Neural progenitor cell (in vitro differentiated cells): ENCODE results near the gene RPN1. TPM values are rescaled to one million over a fixed set of nuclear protein-coding genes. Genes with fewer than 3 reads are reported as not detected.

Source experiments
- DNase-seq: peaks from one replicate; pipeline ENCODE4 v3.0.0-alpha.2; 2016; ENCODE audit warnings: low spot score
- H2AFZ ChIP-seq: fragments of 200-600 bp; sonication (generic); replicated peaks from 2 replicates; pipeline ENCODE4 v1.6.1; 2016; ENCODE audit warnings: antibody characterized with exemption
- H3F3A ChIP-seq: fragments of 200-600 bp; sonication (generic); 2 replicates; pipeline ENCODE4 v1.6.1; 2016; ENCODE audit warnings: antibody characterized with exemption, low read depth
- H3K27ac ChIP-seq: fragments of 200-600 bp; sonication (generic); 2 replicates; pipeline ENCODE4 v1.5.1; 2016; ENCODE audit warnings: mild to moderate bottlenecking
- H3K27me3 ChIP-seq: fragments of 200-600 bp; sonication (generic); 2 replicates; pipeline ENCODE4 v1.6.1; 2016; ENCODE audit warnings: mild to moderate bottlenecking, moderate library complexity
- H3K36me3 ChIP-seq: fragments of 200-600 bp; sonication (generic); 2 replicates; pipeline ENCODE4 v1.5.1; 2016
- H3K4me1 ChIP-seq: fragments of 200-600 bp; sonication (generic); 2 replicates; pipeline ENCODE4 v1.6.1; 2016; ENCODE audit warnings: mixed run types
- H3K4me2 ChIP-seq: fragments of 200-600 bp; sonication (generic); 2 replicates; pipeline ENCODE4 v1.6.1; 2016
- H3K4me3 ChIP-seq: fragments of 200-600 bp; sonication (generic); 2 replicates; pipeline ENCODE4 v1.5.1; 2016
- H3K79me2 ChIP-seq: fragments of 200-600 bp; sonication (generic); 2 replicates; pipeline ENCODE4 v1.6.1; 2016; ENCODE audit warnings: low read depth
- H3K9ac ChIP-seq: fragments of 200-600 bp; sonication (generic); 2 replicates; pipeline ENCODE4 v1.6.1; 2016
- H3K9me3 ChIP-seq: fragments of 200-600 bp; sonication (generic); 2 replicates; pipeline ENCODE4 v1.5.1; 2016; ENCODE audit warnings: low read depth
- H4K20me1 ChIP-seq: fragments of 200-600 bp; sonication (generic); 2 replicates; pipeline ENCODE4 v1.6.1; 2016; ENCODE audit warnings: low read depth
- H3K27ac Mint-ChIP-seq: 3 replicates; pipeline ENCODE4 v1.8.0; 2021; ENCODE audit warnings: mixed read lengths
- H3K27me3 Mint-ChIP-seq: 2 replicates; pipeline ENCODE4 v1.8.0; 2022; ENCODE audit warnings: low read depth, mild to moderate bottlenecking, inconsistent platforms, moderate library complexity, mixed read lengths; ENCODE audit not compliant: insufficient read depth
- H3K36me3 Mint-ChIP-seq: 3 replicates; pipeline ENCODE4 v1.8.0; 2021; ENCODE audit warnings: mixed read lengths
- H3K4me1 Mint-ChIP-seq: 3 replicates; pipeline ENCODE4 v1.8.0; 2021; ENCODE audit warnings: mixed read lengths
- H3K4me3 Mint-ChIP-seq: 3 replicates; pipeline ENCODE4 v1.8.0; 2021; ENCODE audit warnings: mild to moderate bottlenecking, moderate library complexity, mixed read lengths
- H3K9me3 Mint-ChIP-seq: 3 replicates; pipeline ENCODE4 v1.8.0; 2020; ENCODE audit warnings: mixed read lengths
- EZH2 ChIP-seq: fragments of 200-600 bp; sonication (generic); IDR thresholded peaks from 2 replicates; pipeline ENCODE4 v1.6.1; 2017; ENCODE audit warnings: antibody characterized with exemption, mild to moderate bottlenecking, moderate library complexity
- EZH2phosphoT487 ChIP-seq: fragments of 200-600 bp; sonication (generic); IDR thresholded peaks from 2 replicates; pipeline ENCODE4 v1.6.1; 2017; ENCODE audit warnings: antibody characterized with exemption
- total RNA-seq: library from RNA; depleted of rRNA; stranded (reverse); fragments of >200 nt; gene quantifications from 2 replicates; pipeline ENCODE4 v1.2.3, GENCODE V29; 2015; ENCODE audit warnings: low replicate concordance
- TF ChIP-seq, protein P1 (sequence below): fragments of 200-600 bp; sonication (generic); IDR thresholded peaks from 2 replicates; pipeline ENCODE4 v1.5.1; 2017; ENCODE audit warnings: antibody characterized with exemption, mild to moderate bottlenecking

Gene RPN1
- total RNA-seq, 1 donor from 2014 or later, result 186 TPM

DNA sequence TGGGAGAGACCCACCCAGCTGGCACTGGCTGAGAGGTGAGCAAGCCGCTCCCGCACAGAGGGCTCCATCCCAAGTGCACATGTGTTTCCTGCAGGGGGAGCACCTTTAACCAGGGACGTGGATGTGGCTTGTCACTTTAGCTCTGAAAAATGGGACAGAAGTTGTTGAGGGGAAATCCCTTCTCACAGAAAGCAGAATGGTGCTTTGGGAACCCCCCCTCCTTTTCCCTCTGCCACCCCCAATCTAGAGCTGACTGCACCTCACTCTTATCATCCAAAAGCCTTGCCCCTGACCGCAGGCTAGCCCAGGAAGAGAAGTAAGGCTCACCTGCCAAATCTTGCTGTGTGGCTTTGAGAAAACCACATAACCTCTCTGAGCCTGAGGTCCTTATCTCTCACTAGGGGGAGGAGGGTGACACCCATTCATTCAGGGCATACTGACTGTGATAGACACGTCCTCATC is 77.9 kb downstream of the RPN1 start:
- Histone ChIP-seq H3K36me3 (no peaks in the 10 kb centered on the region), H3K4me1 (peaks cover 21% of the 10 kb centered on the region), H3K79me2 (no peaks in the 10 kb centered on the region), H3F3A (no peaks in the 10 kb centered on the region), H3K27me3 (no peaks in the 10 kb centered on the region), H3K9me3 (no peaks in the 10 kb centered on the region), H3K4me2 (no peak overlapping the region), H3K4me3 (no peak overlapping the region), H3K27ac (no peak overlapping the region), H2AFZ (no peak overlapping the region), H4K20me1 (no peaks in the 10 kb centered on the region), H3K9ac (no peak overlapping the region)
- Mint-ChIP-seq H3K4me3 (no peak overlapping the region), H3K27ac (no peak overlapping the region), H3K27me3 (peaks cover 9% of the 10 kb centered on the region), H3K4me1 (peaks cover 11% of the 10 kb centered on the region), H3K36me3 (no peaks in the 10 kb centered on the region), H3K9me3 (no peaks in the 10 kb centered on the region)
- no peak for TF ChIP-seq EZH2phosphoT487
- TF ChIP-seq, protein P1, sequence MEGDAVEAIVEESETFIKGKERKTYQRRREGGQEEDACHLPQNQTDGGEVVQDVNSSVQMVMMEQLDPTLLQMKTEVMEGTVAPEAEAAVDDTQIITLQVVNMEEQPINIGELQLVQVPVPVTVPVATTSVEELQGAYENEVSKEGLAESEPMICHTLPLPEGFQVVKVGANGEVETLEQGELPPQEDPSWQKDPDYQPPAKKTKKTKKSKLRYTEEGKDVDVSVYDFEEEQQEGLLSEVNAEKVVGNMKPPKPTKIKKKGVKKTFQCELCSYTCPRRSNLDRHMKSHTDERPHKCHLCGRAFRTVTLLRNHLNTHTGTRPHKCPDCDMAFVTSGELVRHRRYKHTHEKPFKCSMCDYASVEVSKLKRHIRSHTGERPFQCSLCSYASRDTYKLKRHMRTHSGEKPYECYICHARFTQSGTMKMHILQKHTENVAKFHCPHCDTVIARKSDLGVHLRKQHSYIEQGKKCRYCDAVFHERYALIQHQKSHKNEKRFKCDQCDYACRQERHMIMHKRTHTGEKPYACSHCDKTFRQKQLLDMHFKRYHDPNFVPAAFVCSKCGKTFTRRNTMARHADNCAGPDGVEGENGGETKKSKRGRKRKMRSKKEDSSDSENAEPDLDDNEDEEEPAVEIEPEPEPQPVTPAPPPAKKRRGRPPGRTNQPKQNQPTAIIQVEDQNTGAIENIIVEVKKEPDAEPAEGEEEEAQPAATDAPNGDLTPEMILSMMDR, result peak; percentile 55
- peak; percentile 53 for DNase-seq

DNA sequence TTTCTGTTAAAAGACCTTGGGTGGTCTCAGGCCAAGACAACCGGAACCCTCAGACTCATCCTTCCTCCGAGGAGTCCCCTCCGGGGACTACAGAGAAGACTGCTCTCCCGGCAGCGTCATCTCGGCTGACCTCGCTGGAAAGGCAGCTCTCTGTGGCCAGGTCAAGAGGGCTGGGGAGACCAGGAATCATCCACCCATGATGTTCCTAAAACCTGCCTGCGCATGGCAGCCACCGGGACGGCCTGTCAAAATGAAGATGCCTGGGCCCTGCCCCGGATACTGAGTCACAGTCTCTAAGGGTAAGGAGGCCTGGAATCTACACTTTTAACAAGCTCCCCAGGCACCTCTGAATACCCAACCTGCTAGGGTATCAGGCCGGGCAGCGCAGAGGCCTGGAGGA is 78.6 kb downstream of the RPN1 start:
- H3K9me3 ChIP-seq, result no peaks in the 10 kb centered on the region
- no peak overlapping the region for H3K27ac ChIP-seq
- H3K4me1 Mint-ChIP-seq, result peaks cover 9% of the 10 kb centered on the region

More for the DNA sequence above, 78.6 kb downstream of the RPN1 start:
- no peak for DNase-seq
- no peak overlapping the region for H3K4me3 ChIP-seq
- H3K27ac Mint-ChIP-seq, result no peak overlapping the region
- TF ChIP-seq, protein P1, result no peak
- no peak for TF ChIP-seq EZH2
- no peak for TF ChIP-seq EZH2phosphoT487
- H3K4me1 ChIP-seq, result peaks cover 16% of the 10 kb centered on the region
- H3K36me3 Mint-ChIP-seq, result no peaks in the 10 kb centered on the region
- H3K36me3 ChIP-seq, result no peaks in the 10 kb centered on the region
- H3K27me3 ChIP-seq, result no peaks in the 10 kb centered on the region
- H3K9ac ChIP-seq, result no peak overlapping the region
- no peaks in the 10 kb centered on the region for H4K20me1 ChIP-seq
- no peaks in the 10 kb centered on the region for H3K9me3 Mint-ChIP-seq
- H3F3A ChIP-seq, result no peaks in the 10 kb centered on the region
- H3K4me2 ChIP-seq, result no peak overlapping the region
- H3K4me3 Mint-ChIP-seq, result no peak overlapping the region
- peaks cover 9% of the 10 kb centered on the region for H3K27me3 Mint-ChIP-seq
- H2AFZ ChIP-seq, result no peak overlapping the region
- no peaks in the 10 kb centered on the region for H3K79me2 ChIP-seq

Other genes with a start within 250 kb of the RPN1 start
- not detected in 2 replicates for gene DNAJB8, start 183.9 kb downstream of the RPN1 start, total RNA-seq
- 0.09 TPM in 1 of 2 replicates, not detected in the other for gene GATA2, start 157.6 kb downstream of the RPN1 start, total RNA-seq
- gene RAB7A, start 75.4 kb upstream of the RPN1 start, total RNA-seq, result 47.5 and 51.2 TPM in 2 replicates
- gene ACAD9, start 228.8 kb upstream of the RPN1 start, total RNA-seq, result 25.0 and 35.7 TPM in 2 replicates